Upper lobe of right lung (tissue), 1 donor: ENCODE results near the gene DLEU7. TPM values are rescaled to one million over a fixed set of nuclear protein-coding genes. Genes with fewer than 3 reads are reported as not detected.

Source experiments
- ATAC-seq: fragments of 200-7000 bp; cut with Tn5 transposase; one replicate; pipeline ENCODE4 v1.9.1; 2020; ENCODE audit warnings: mild to moderate bottlenecking, moderate library complexity
- DNase-seq: peaks from one replicate; pipeline ENCODE4 v3.0.0-alpha.2; 2020
- H3K27ac ChIP-seq: fragments of 200-600 bp; one replicate; pipeline ENCODE4 v1.8.0; 2022
- H3K27me3 ChIP-seq: fragments of 200-600 bp; one replicate; pipeline ENCODE4 v1.8.0; 2022; ENCODE audit warnings: mild to moderate bottlenecking
- H3K36me3 ChIP-seq: fragments of 200-600 bp; one replicate; pipeline ENCODE4 v1.8.0; 2022
- H3K4me1 ChIP-seq: fragments of 200-600 bp; one replicate; pipeline ENCODE4 v1.8.0; 2022
- H3K4me3 ChIP-seq: fragments of 200-600 bp; one replicate; pipeline ENCODE4 v1.8.0; 2022; ENCODE audit warnings: mild to moderate bottlenecking
- H3K9me3 ChIP-seq: fragments of 200-600 bp; one replicate; pipeline ENCODE4 v1.8.0; 2022
- CTCF ChIP-seq: fragments of 200-600 bp; IDR thresholded peaks from one replicate; pipeline ENCODE4 v1.8.0; 2022; ENCODE audit warnings: antibody characterized with exemption
- intact Hi-C: fragments of 100-400 bp; cut with DNase I; formaldehyde crosslinking; loops from one replicate; pipeline ENCODE4 v1.11.0; 2022
- long read RNA-seq: library from polyadenylated mRNA; unstranded; transcript quantifications from one replicate; pipeline ENCODE4 v2.0.0, GENCODE V29; 2021
- total RNA-seq: library from RNA; stranded (reverse); fragmentation: NEBNext Ultra II Directional; extraction: Animal tissue kit (Norgen Biotek cat#: 25700); gene quantifications from one replicate; pipeline ENCODE4 v1.2.1, GENCODE V29; 2021
- donor health status: DM: no; HTN: yes; CAD: no; lungs with severe emphysema.

DLEU7 gene
- 1.6 TPM for total RNA-seq
- long read RNA-seq, partial matches to known transcripts: 0 of 5 reads
- long read RNA-seq, other reads (novel, unspliced or antisense): 5 of 5 reads

DNA sequence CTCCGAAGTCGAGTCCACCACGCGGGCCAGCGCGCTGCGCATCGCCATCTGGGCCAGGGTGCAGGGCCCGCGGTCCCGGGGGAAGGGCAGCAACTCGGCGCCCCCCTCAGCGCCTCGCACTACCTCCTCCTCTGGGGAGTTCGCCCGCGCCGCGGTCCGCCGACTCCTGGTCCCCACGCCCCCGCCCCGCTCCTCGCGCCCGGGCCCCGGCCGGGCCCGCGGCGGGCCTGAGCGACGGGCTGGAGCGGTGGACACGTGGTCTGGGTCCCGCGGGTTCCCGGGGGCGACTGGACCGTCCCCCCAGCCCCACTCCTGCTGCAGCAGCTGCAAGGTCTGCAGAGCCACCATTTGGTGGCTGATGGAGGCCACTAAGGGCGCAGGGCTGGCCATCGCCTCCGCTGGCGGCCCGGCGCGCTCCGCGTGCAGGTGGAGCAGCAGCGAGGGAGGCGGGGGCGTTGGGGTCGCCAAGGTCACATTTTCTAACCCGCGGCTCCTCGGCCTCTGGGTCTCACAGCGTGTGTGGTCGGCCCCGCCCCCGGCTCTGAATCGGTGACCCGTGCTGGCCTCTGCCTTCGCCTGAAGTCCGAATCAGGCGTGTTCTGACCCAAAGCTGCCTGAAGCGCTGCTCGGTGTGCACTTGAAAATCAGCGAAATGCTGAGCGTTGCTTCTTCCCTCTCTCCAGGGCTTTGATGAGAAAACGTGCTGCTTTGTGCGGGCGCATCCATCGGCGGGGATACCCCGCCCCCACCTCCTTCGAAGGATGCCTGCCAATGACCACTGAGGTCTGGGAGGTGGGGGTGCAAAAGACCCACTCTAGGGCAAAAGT lies at the start of gene DLEU7:
TSS of gene DLEU7 (minus strand) at position 436 of the 827 bp plus-strand sequence. CDS start at position 390, 46 bp downstream.
- no peaks in the 10 kb centered on the region for H3K9me3 ChIP-seq
- intact Hi-C loops: no loop called here
- peaks cover 14% of the 10 kb centered on the region for H3K27me3 ChIP-seq
- ATAC-seq: peak; percentile 19
- H3K27ac ChIP-seq: no peak within 1 kb of the TSS
- no peaks in the 10 kb centered on the region for H3K36me3 ChIP-seq
- no peak within 1 kb of the TSS for H3K4me3 ChIP-seq
- DNase-seq: no peak
- H3K4me1 ChIP-seq: peaks cover 7% of the 10 kb centered on the region
- no peak for TF ChIP-seq CTCF

GRCh38 chr13:50892210-50892944 lies 48.9 kb upstream of the DLEU7 start:
- H3K36me3 ChIP-seq: no peaks in the 10 kb centered on the region
- intact Hi-C loops: no loop called here
- H3K27me3 ChIP-seq: no peaks in the 10 kb centered on the region
- no peak for TF ChIP-seq CTCF
- no peak overlapping the region for H3K27ac ChIP-seq
- peaks cover 9% of the 10 kb centered on the region for H3K4me1 ChIP-seq
- ATAC-seq: no peak
- no peak overlapping the region for H3K4me3 ChIP-seq
- no peak for DNase-seq
- no peaks in the 10 kb centered on the region for H3K9me3 ChIP-seq

- H3K36me3 ChIP-seq: no peaks in the 10 kb centered on the region
- intact Hi-C loops: no loop called here
- no peak for ATAC-seq
Observed at GRCh38 chr13:50891206-50891605, 47.7 kb upstream of the DLEU7 start.

DNA sequence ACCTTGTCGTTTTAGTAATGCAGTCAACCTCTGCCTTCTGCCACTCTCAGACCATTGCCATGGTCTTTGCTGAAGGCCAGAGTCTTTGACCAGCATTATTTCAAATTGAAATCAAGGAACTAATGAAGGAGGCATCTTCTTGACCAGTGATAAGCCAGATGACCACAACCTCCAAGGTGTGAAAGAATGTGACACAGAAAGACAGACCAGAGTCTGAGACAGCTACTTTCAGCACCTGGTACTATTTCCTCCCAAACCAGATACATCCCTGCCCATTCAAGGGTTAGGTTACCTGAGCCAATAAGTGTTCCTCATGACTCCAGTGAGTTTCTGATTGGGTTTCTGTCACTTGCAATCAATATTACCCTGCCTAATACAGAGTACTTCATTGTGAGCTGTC lies 45.8 kb upstream of the DLEU7 start:
- no peak overlapping the region for H3K27ac ChIP-seq
- H3K4me3 ChIP-seq: no peak overlapping the region
- peaks cover 9% of the 10 kb centered on the region for H3K4me1 ChIP-seq
- H3K27me3 ChIP-seq: no peaks in the 10 kb centered on the region
- no peak for TF ChIP-seq CTCF
- H3K36me3 ChIP-seq: no peaks in the 10 kb centered on the region
- DNase-seq: no peak
- no peaks in the 10 kb centered on the region for H3K9me3 ChIP-seq
- intact Hi-C loops: no loop called here
- ATAC-seq: no peak

More at GRCh38 chr13:50891206-50891605, 47.7 kb upstream of the DLEU7 start:
- Histone ChIP-seq H3K27me3 (no peaks in the 10 kb centered on the region), H3K4me3 (no peak overlapping the region), H3K4me1 (peaks cover 9% of the 10 kb centered on the region), H3K27ac (no peak overlapping the region), H3K9me3 (no peaks in the 10 kb centered on the region)
- no peak for TF ChIP-seq CTCF
- DNase-seq: no peak

GRCh38 chr13:50888362-50888761 lies 44.9 kb upstream of the DLEU7 start:
- intact Hi-C loops: no loop called here
- peaks cover under 1% of the 10 kb centered on the region for H3K4me1 ChIP-seq
- no peaks in the 10 kb centered on the region for H3K36me3 ChIP-seq
- H3K4me3 ChIP-seq: no peak overlapping the region
- ATAC-seq: no peak
- DNase-seq: no peak
- H3K9me3 ChIP-seq: no peaks in the 10 kb centered on the region
- no peak overlapping the region for H3K27ac ChIP-seq
- no peaks in the 10 kb centered on the region for H3K27me3 ChIP-seq
- no peak for TF ChIP-seq CTCF
